Measurements from ENCODE around the gene NYNRIN. TPM values are rescaled to one million over a fixed set of nuclear protein-coding genes. Genes with fewer than 3 reads are reported as not detected.

Gene NYNRIN
- polyA plus RNA-seq, 1 donor from 2014 or later: 5.7 TPM

GRCh38 chr14:24425704-24426103 is 26.9 kb downstream of the NYNRIN start:
- Histone ChIP-seq H3K9me2 (ENCODE audit: insufficient read depth, low read length) (no peaks in the 10 kb centered on the region), H3K79me2 (replicated peaks; ENCODE audit: insufficient read depth, low read length) (no peaks in the 10 kb centered on the region), H3K36me3 (ENCODE audit: insufficient read depth, low read length) (no peaks in the 10 kb centered on the region), H3K4me2 (ENCODE audit: low read length) (no peak overlapping the region), H2AFZ (ENCODE audit: low read depth, low read length) (no peak overlapping the region), H3K9me3 (ENCODE audit: low read length) (no peaks in the 10 kb centered on the region), H3K27ac (ENCODE audit: low read length) (no peak overlapping the region), H3K27me3 (ENCODE audit: insufficient read depth, low read depth, low read length) (peaks cover 9% of the 10 kb centered on the region), H4K20me1 (ENCODE audit: insufficient read depth) (no peaks in the 10 kb centered on the region), H3K9ac (ENCODE audit: low read length) (no peak overlapping the region), H3F3A (ENCODE audit: insufficient read depth, low read length, poor library complexity, severe bottlenecking) (no peaks in the 10 kb centered on the region), H3K4me3 (ENCODE audit: low read length) (no peak overlapping the region)
- TF ChIP-seq POLR2AphosphoS5 (IDR thresholded peaks at IDR 0.05) (no peak), SMC3 (conservative IDR thresholded peaks at IDR 0.05; ENCODE audit: poor library complexity) (no peak)

GRCh38 chr14:24426150-24426911 is 27.5 kb downstream of the NYNRIN start:
- Histone ChIP-seq H3K27ac (ENCODE audit: low read length) (no peak overlapping the region), H3K9me3 (ENCODE audit: low read length) (no peaks in the 10 kb centered on the region), H3K36me3 (ENCODE audit: insufficient read depth, low read length) (no peaks in the 10 kb centered on the region), H3K4me2 (ENCODE audit: low read length) (no peak overlapping the region), H3K4me3 (ENCODE audit: low read length) (no peak overlapping the region), H3K27me3 (ENCODE audit: insufficient read depth, low read depth, low read length) (peaks cover 9% of the 10 kb centered on the region), H3K79me2 (replicated peaks; ENCODE audit: insufficient read depth, low read length) (no peaks in the 10 kb centered on the region), H4K20me1 (ENCODE audit: insufficient read depth) (no peaks in the 10 kb centered on the region), H3F3A (ENCODE audit: insufficient read depth, low read length, poor library complexity, severe bottlenecking) (no peaks in the 10 kb centered on the region), H3K9me2 (ENCODE audit: insufficient read depth, low read length) (no peaks in the 10 kb centered on the region), H3K9ac (ENCODE audit: low read length) (no peak overlapping the region), H2AFZ (ENCODE audit: low read depth, low read length) (no peak overlapping the region)
- TF ChIP-seq EZH2 (IDR thresholded peaks at IDR 0.05; ENCODE audit: borderline replicate concordance, insufficient read depth, low read length, poor library complexity, severe bottlenecking): no peak
- no peak for TF ChIP-seq RAD21 (conservative IDR thresholded peaks at IDR 0.05)
- TF ChIP-seq CTCF (IDR thresholded peaks at IDR 0.05; ENCODE audit: poor library complexity, severe bottlenecking): no peak
- TF ChIP-seq REST (IDR thresholded peaks at IDR 0.05; ENCODE audit: borderline replicate concordance): no peak
- no peak for TF ChIP-seq TAF1 (IDR thresholded peaks at IDR 0.05; ENCODE audit: low read depth)
- TF ChIP-seq SMC3 (conservative IDR thresholded peaks at IDR 0.05; ENCODE audit: poor library complexity): no peak
- TF ChIP-seq EP300 (conservative IDR thresholded peaks at IDR 0.05; ENCODE audit: poor library complexity, severe bottlenecking): no peak
- no peak for TF ChIP-seq MXI1 (conservative IDR thresholded peaks at IDR 0.05; ENCODE audit: poor library complexity, severe bottlenecking)

Data from neural cell (in vitro differentiated cells).